Measurements from ENCODE around the gene EFCAB11. TPM values are rescaled to one million over a fixed set of nuclear protein-coding genes. Genes with fewer than 3 reads are reported as not detected.

Gene EFCAB11
- total and polyA plus RNA-seq, 2 experiments from 2014 or later: 7.7 to 24.6 TPM

- Histone ChIP-seq H3K4me2 (no peak overlapping the region), H2AFZ (no peak overlapping the region)
These were observed 153.4 kb downstream of the EFCAB11 start for GRCh38 chr14:89801136-89801535.

More at GRCh38 chr14:89801136-89801535, 153.4 kb downstream of the EFCAB11 start:
- TF ChIP-seq EZH2 (IDR thresholded peaks at IDR 0.05; ENCODE audit: low read depth, unreplicated experiment) (no peak), STAT1 (IDR thresholded peaks at IDR 0.05; ENCODE audit: unreplicated experiment) (no peak), EZH2phosphoT487 (IDR thresholded peaks at IDR 0.05; ENCODE audit: unreplicated experiment) (no peak), POLR2AphosphoS5 (IDR thresholded peaks at IDR 0.05; ENCODE audit: low read depth) (no peak), ZNF114 (CRISPR knock-in tag; IDR thresholded peaks at IDR 0.05) (no peak), JUNB (IDR thresholded peaks at IDR 0.05; ENCODE audit: unreplicated experiment) (no peak), ZNF331 (CRISPR knock-in tag; IDR thresholded peaks at IDR 0.05; ENCODE audit: low read depth) (no peak), ETS1 (IDR thresholded peaks at IDR 0.05) (no peak)
- TF ChIP-seq, protein P1, sequence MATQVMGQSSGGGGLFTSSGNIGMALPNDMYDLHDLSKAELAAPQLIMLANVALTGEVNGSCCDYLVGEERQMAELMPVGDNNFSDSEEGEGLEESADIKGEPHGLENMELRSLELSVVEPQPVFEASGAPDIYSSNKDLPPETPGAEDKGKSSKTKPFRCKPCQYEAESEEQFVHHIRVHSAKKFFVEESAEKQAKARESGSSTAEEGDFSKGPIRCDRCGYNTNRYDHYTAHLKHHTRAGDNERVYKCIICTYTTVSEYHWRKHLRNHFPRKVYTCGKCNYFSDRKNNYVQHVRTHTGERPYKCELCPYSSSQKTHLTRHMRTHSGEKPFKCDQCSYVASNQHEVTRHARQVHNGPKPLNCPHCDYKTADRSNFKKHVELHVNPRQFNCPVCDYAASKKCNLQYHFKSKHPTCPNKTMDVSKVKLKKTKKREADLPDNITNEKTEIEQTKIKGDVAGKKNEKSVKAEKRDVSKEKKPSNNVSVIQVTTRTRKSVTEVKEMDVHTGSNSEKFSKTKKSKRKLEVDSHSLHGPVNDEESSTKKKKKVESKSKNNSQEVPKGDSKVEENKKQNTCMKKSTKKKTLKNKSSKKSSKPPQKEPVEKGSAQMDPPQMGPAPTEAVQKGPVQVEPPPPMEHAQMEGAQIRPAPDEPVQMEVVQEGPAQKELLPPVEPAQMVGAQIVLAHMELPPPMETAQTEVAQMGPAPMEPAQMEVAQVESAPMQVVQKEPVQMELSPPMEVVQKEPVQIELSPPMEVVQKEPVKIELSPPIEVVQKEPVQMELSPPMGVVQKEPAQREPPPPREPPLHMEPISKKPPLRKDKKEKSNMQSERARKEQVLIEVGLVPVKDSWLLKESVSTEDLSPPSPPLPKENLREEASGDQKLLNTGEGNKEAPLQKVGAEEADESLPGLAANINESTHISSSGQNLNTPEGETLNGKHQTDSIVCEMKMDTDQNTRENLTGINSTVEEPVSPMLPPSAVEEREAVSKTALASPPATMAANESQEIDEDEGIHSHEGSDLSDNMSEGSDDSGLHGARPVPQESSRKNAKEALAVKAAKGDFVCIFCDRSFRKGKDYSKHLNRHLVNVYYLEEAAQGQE (IDR thresholded peaks at IDR 0.05; ENCODE audit: unreplicated experiment): no peak
- TF ChIP-seq, protein P2, sequence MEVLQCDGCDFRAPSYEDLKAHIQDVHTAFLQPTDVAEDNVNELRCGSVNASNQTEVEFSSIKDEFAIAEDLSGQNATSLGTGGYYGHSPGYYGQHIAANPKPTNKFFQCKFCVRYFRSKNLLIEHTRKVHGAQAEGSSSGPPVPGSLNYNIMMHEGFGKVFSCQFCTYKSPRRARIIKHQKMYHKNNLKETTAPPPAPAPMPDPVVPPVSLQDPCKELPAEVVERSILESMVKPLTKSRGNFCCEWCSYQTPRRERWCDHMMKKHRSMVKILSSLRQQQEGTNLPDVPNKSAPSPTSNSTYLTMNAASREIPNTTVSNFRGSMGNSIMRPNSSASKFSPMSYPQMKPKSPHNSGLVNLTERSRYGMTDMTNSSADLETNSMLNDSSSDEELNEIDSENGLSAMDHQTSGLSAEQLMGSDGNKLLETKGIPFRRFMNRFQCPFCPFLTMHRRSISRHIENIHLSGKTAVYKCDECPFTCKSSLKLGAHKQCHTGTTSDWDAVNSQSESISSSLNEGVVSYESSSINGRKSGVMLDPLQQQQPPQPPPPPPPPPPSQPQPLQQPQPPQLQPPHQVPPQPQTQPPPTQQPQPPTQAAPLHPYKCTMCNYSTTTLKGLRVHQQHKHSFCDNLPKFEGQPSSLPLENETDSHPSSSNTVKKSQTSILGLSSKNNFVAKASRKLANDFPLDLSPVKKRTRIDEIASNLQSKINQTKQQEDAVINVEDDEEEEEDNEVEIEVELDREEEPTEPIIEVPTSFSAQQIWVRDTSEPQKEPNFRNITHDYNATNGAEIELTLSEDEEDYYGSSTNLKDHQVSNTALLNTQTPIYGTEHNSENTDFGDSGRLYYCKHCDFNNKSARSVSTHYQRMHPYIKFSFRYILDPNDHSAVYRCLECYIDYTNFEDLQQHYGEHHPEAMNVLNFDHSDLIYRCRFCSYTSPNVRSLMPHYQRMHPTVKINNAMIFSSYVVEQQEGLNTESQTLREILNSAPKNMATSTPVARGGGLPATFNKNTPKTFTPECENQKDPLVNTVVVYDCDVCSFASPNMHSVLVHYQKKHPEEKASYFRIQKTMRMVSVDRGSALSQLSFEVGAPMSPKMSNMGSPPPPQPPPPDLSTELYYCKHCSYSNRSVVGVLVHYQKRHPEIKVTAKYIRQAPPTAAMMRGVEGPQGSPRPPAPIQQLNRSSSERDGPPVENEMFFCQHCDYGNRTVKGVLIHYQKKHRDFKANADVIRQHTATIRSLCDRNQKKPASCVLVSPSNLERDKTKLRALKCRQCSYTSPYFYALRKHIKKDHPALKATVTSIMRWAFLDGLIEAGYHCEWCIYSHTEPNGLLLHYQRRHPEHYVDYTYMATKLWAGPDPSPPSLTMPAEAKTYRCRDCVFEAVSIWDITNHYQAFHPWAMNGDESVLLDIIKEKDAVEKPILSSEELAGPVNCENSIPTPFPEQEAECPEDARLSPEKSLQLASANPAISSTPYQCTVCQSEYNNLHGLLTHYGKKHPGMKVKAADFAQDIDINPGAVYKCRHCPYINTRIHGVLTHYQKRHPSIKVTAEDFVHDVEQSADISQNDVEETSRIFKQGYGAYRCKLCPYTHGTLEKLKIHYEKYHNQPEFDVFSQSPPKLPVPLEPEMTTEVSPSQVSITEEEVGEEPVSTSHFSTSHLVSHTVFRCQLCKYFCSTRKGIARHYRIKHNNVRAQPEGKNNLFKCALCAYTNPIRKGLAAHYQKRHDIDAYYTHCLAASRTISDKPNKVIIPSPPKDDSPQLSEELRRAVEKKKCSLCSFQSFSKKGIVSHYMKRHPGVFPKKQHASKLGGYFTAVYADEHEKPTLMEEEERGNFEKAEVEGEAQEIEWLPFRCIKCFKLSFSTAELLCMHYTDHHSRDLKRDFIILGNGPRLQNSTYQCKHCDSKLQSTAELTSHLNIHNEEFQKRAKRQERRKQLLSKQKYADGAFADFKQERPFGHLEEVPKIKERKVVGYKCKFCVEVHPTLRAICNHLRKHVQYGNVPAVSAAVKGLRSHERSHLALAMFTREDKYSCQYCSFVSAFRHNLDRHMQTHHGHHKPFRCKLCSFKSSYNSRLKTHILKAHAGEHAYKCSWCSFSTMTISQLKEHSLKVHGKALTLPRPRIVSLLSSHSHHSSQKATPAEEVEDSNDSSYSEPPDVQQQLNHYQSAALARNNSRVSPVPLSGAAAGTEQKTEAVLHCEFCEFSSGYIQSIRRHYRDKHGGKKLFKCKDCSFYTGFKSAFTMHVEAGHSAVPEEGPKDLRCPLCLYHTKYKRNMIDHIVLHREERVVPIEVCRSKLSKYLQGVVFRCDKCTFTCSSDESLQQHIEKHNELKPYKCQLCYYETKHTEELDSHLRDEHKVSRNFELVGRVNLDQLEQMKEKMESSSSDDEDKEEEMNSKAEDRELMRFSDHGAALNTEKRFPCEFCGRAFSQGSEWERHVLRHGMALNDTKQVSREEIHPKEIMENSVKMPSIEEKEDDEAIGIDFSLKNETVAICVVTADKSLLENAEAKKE (CRISPR knock-in tag; IDR thresholded peaks at IDR 0.05): no peak
- no peaks in the 10 kb centered on the region for H3K27me3 ChIP-seq (ENCODE audit: insufficient read depth)
- Mint-ChIP-seq H3K4me1 (0 out of 3 replicates have a peak, but pooled peaks cover 4% of the 10 kb centered on the region), H3K27ac (no peak overlapping the region), H3K9me3 (no peaks in the 10 kb centered on the region), H3K27me3 (ENCODE audit: insufficient read depth, low read depth, poor library complexity) (peaks cover 2% of the 10 kb centered on the region), H3K4me3 (no peak overlapping the region), H3K36me3 (ENCODE audit: low read depth) (no peaks in the 10 kb centered on the region)
- no peaks in the 10 kb centered on the region for H3F3A ChIP-seq (replicated peaks; ENCODE audit: low read depth)
- no peaks in the 10 kb centered on the region for H3K36me3 ChIP-seq (ENCODE audit: insufficient read depth)
- H3K27ac ChIP-seq (ENCODE audit: low read depth): no peak overlapping the region
- H3K4me1 ChIP-seq (ENCODE audit: insufficient read depth): peaks cover 8% of the 10 kb centered on the region; the same call in 1 of the 2 replicates
- no peaks in the 10 kb centered on the region for H3K79me2 ChIP-seq (replicated peaks; ENCODE audit: insufficient read depth)
- ATAC-seq (no peak), DNase-seq (ENCODE audit: low spot score) (no peak)
- H3K9me2 ChIP-seq (ENCODE audit: insufficient read depth): no peaks in the 10 kb centered on the region
- H3K4me3 ChIP-seq: no peak overlapping the region
- H4K20me1 ChIP-seq (replicated peaks; ENCODE audit: insufficient read depth): no peaks in the 10 kb centered on the region

Data from GM23338 (cell line).